Measurements from ENCODE around the gene CMSS1.

CMSS1 gene

DNA sequence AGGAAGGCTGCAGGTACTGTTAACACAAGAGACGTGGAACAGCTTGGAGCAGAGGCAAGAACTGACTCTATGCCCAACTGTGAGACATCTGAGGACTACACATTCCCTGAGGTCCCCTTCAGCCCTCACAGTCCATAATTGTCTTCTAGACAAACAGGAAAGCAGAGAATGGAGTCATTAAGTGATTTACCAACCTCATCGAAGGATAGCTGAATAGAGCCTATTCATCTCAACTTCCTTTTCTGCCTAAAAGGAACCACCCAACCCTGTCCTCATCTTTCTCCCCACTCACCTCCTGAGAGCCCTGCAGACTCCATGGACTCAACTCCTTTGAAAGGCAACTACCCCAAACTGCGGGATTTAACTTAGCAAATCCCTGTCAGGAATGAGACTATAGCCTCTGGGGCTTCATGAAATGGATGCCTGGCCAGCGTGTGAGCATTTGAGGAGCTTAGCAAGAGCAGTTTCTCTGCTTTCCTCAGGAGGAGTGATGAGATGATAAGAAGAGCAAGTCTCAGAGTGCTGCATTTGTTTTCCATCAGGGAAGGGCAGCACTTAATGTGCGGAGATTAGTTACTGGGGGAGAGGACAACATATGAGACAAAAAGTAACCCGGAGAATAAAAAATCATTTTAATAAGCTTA, 358.1 kb downstream of the CMSS1 start:
- ChIA-PET POLR2A (no interaction called here), CTCF (interaction anchor here (0.8 kb wide), 1 partner anchor 107 kb away, joined by 3 read pairs; no protein-coding TSS in a partner anchor)
- DNase-seq (ENCODE audit: extremely low spot score) = no peak

GRCh38 chr3:100179692-100180349, 362.2 kb downstream of the CMSS1 start:
- no peak for DNase-seq (ENCODE audit: extremely low spot score)
- TF ChIP-seq LEF1 (IDR thresholded peaks at IDR 0.05; ENCODE audit: borderline replicate concordance) (no peak), ELF4 (IDR thresholded peaks at IDR 0.05) (no peak), SUZ12 (IDR thresholded peaks at IDR 0.05) (no peak), ZNF384 (IDR thresholded peaks at IDR 0.05) (no peak), FOXM1 (IDR thresholded peaks at IDR 0.05; ENCODE audit: borderline replicate concordance) (no peak), CTBP1 (IDR thresholded peaks at IDR 0.05; ENCODE audit: borderline replicate concordance) (no peak), BHLHE40 (IDR thresholded peaks at IDR 0.05; ENCODE audit: borderline replicate concordance) (no peak), L3MBTL2 (conservative IDR thresholded peaks at IDR 0.05) (no peak), SP1 (IDR thresholded peaks at IDR 0.05) (no peak), FOXA1 (IDR thresholded peaks at IDR 0.05) (no peak), HDGF (IDR thresholded peaks at IDR 0.05; ENCODE audit: borderline replicate concordance) (no peak), NFRKB (IDR thresholded peaks at IDR 0.05) (no peak), TARDBP (IDR thresholded peaks at IDR 0.05) (no peak), ARNT (IDR thresholded peaks at IDR 0.05) (no peak), FOXK2 (IDR thresholded peaks at IDR 0.05) (no peak)
- TF ChIP-seq, protein P1, sequence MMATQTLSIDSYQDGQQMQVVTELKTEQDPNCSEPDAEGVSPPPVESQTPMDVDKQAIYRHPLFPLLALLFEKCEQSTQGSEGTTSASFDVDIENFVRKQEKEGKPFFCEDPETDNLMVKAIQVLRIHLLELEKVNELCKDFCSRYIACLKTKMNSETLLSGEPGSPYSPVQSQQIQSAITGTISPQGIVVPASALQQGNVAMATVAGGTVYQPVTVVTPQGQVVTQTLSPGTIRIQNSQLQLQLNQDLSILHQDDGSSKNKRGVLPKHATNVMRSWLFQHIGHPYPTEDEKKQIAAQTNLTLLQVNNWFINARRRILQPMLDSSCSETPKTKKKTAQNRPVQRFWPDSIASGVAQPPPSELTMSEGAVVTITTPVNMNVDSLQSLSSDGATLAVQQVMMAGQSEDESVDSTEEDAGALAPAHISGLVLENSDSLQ (IDR thresholded peaks at IDR 0.05) = no peak
- CTCF ChIA-PET = interaction anchor here (0.6 kb wide), 1 partner anchor 371 kb away, joined by 3 read pairs; no protein-coding TSS in a partner anchor
- POLR2A ChIA-PET = no interaction called here

More for the DNA sequence above, 358.1 kb downstream of the CMSS1 start:
- TF ChIP-seq ARNT (IDR thresholded peaks at IDR 0.05) (no peak), BHLHE40 (IDR thresholded peaks at IDR 0.05; ENCODE audit: borderline replicate concordance) (no peak), L3MBTL2 (conservative IDR thresholded peaks at IDR 0.05) (no peak), NFRKB (IDR thresholded peaks at IDR 0.05) (no peak), CTBP1 (IDR thresholded peaks at IDR 0.05; ENCODE audit: borderline replicate concordance) (no peak), FOXA1 (IDR thresholded peaks at IDR 0.05) (no peak), LEF1 (IDR thresholded peaks at IDR 0.05; ENCODE audit: borderline replicate concordance) (no peak), FOXM1 (IDR thresholded peaks at IDR 0.05; ENCODE audit: borderline replicate concordance) (no peak), ZNF384 (IDR thresholded peaks at IDR 0.05) (no peak), FOXK2 (IDR thresholded peaks at IDR 0.05) (no peak), ELF4 (IDR thresholded peaks at IDR 0.05) (no peak), SP1 (IDR thresholded peaks at IDR 0.05) (no peak)
- TF ChIP-seq, protein P1 (IDR thresholded peaks at IDR 0.05) = no peak

- DNase-seq (ENCODE audit: extremely low spot score) = no peak
- no peak for TF ChIP-seq FOXA1 (IDR thresholded peaks at IDR 0.05)
- TF ChIP-seq SUZ12 (IDR thresholded peaks at IDR 0.05) = no peak
- no peak for TF ChIP-seq ARNT (IDR thresholded peaks at IDR 0.05)
- TF ChIP-seq BHLHE40 (IDR thresholded peaks at IDR 0.05; ENCODE audit: borderline replicate concordance) = no peak
- no peak for TF ChIP-seq TARDBP (IDR thresholded peaks at IDR 0.05)
- TF ChIP-seq FOXM1 (IDR thresholded peaks at IDR 0.05; ENCODE audit: borderline replicate concordance) = no peak
- TF ChIP-seq SP1 (IDR thresholded peaks at IDR 0.05) = no peak
- TF ChIP-seq CTBP1 (IDR thresholded peaks at IDR 0.05; ENCODE audit: borderline replicate concordance) = no peak
- no peak for TF ChIP-seq LEF1 (IDR thresholded peaks at IDR 0.05; ENCODE audit: borderline replicate concordance)
- TF ChIP-seq, protein P1 (IDR thresholded peaks at IDR 0.05) = no peak
- TF ChIP-seq FOXK2 (IDR thresholded peaks at IDR 0.05) = no peak
- POLR2A ChIA-PET = no interaction called here
- CTCF ChIA-PET = interaction anchor here (0.6 kb wide), 1 partner anchor 142 kb away, joined by 3 read pairs; no protein-coding TSS in a partner anchor
Observed at GRCh38 chr3:100183608-100184125, 366.0 kb downstream of the CMSS1 start.

GRCh38 chr3:100184948-100185570, 367.4 kb downstream of the CMSS1 start:
- CTCF ChIA-PET = interaction anchor here (0.6 kb wide), 1 partner anchor 12 kb away, joined by 4 read pairs; no protein-coding TSS in a partner anchor
- no peak for DNase-seq (ENCODE audit: extremely low spot score)
- TF ChIP-seq CTBP1 (IDR thresholded peaks at IDR 0.05; ENCODE audit: borderline replicate concordance) (no peak), BHLHE40 (IDR thresholded peaks at IDR 0.05; ENCODE audit: borderline replicate concordance) (no peak), FOXA1 (IDR thresholded peaks at IDR 0.05) (no peak), SUZ12 (IDR thresholded peaks at IDR 0.05) (no peak), ELF4 (IDR thresholded peaks at IDR 0.05) (no peak), L3MBTL2 (conservative IDR thresholded peaks at IDR 0.05) (no peak), TARDBP (IDR thresholded peaks at IDR 0.05) (no peak), LEF1 (IDR thresholded peaks at IDR 0.05; ENCODE audit: borderline replicate concordance) (no peak), ZNF384 (IDR thresholded peaks at IDR 0.05) (no peak), FOXK2 (IDR thresholded peaks at IDR 0.05) (no peak), SP1 (IDR thresholded peaks at IDR 0.05) (no peak)
- TF ChIP-seq, protein P1 (IDR thresholded peaks at IDR 0.05) = no peak
- POLR2A ChIA-PET = no interaction called here
